Dermis microvascular lymphatic vessel endothelial cell (primary cell): Measurements from ENCODE around the gene ERC2. TPM values are rescaled to one million over a fixed set of nuclear protein-coding genes. Genes with fewer than 3 reads are reported as not detected.
A peak's percentile ranks its signal among the peaks of the same experiment; 100 is the strongest.

ENCODE experiments used
- DNase-seq, 2 donors: peaks; one replicate each; pipeline versions ENCODE4 v3.0.0 to v3.0.0-alpha.2; 2010; ENCODE audit warnings: low read depth in 2 of 2
- total RNA-seq: library from RNA; depleted of rRNA; stranded (reverse); fragments of >200 nt; gene quantifications from 2 replicates; pipeline ENCODE4 v1.2.1, GENCODE V29; 2014

Gene ERC2
- total RNA-seq, 1 donor from 2014 or later, result 1.5 TPM

DNA sequence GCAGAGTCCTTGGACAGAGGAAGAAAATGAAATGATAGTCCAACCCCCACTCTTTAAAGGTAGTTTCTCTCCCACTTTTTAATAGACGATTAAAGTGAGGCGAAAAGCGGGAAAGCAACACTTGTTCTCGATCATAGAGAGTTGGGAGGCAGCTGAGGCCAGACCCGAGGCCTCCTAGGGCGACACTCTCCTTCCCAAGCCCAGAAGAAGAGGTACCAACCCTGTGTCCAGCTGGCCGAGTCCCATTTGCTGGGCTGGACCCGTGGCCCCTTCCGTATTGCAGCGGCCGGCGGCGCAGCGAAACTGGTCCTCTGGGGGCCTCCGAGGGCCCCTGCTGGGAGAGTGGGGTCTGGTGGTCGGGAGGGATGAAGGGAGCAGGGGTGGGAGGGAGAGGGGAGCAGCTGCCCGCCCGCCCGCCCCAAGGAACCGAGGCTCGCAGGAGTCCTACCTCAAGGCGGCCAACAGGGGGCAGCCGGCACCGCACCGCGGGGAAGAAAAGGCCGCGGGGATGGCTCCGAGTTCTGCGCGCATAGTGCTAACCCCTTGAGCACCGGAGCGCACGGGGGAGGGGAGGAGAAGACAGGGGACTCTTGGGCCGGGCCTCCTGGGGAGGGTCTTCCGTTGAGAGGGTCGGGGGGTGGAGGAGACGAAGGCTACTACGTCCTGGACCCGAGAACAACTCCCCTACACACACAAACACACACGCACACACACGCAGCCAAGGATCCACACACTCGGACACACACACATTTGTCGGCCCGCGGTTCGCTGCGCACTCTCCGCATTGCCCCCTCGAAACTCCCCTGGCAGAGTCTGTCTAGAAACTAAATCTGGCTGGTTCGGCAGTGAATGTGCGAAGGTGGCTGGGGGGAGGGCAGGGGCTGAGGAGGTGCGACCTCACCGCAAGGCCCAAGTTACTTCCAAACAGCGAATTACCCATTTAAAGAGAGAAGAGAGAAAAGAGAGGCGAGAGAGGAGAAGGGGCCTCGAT, 983.2 kb downstream of the ERC2 start:
- DNase-seq, result peak; percentile 32 to 58

DNA sequence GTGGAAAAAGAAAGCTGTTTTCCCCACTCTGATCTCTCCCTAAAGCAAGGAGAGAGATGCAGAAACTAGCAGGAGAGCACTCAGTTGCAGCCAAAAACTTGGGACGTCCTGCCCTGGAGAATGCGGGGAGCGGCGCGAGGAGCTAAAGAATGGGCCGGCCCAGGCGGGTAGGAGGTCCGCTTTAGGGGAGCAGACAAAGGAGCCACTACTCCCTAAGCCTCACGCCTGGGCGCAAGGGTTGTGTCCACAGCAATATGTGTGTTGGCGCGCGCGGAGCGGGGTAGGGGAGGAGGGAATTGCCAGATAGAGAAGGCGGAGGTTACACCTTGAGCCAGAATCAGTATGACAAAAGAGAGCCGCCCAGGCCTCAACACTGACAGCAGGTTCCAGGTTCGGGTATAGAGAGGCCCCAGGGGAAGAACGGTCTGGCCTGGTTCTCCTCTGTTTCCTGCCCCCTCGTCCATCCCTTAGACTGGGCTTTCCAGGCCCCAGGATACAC, 984.0 kb downstream of the ERC2 start:
- DNase-seq, result no peak

DNA sequence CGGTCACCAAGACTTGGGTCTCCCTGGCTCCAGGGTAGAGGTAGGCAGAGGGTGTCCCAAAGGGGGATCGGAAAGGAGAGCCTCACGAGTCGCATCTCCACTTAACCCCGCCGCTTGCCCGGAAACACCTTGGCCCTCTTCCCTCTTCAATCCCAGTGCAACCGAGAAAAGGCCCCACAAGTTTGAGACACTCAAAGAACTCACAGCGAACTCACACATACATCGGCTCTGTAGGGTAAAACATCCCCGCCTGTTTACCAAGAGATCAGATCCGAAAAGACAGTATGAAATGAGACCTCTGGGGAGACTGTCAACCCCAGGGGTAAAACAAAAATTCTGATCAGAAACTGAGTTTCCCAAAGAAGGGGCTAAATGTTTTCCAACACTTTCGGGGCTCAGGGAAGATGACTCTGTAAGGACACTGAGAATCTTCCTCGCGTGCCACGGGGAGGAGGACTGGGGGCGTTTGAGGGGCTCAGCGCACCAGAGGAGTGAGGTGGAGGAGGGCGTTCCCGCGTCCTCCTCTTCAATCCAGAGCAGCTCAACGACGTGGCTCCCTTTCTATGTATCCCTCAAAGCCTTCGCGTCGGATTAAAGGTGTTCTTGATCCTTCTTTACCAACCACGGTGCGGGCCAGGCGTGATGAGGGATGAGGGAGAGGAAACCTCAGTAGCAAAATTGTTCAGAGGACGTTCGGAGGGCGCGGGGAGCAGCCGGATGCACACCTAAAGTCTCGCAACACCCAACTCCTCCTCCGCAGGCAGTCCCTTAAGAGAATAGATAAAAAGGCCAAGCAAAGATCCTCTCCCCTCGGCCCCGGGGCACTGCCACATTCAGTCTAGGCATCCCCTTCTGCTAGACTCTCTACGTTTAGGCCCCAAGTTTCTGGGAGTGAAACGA, 984.8 kb downstream of the ERC2 start:
- no peak for DNase-seq

DNA sequence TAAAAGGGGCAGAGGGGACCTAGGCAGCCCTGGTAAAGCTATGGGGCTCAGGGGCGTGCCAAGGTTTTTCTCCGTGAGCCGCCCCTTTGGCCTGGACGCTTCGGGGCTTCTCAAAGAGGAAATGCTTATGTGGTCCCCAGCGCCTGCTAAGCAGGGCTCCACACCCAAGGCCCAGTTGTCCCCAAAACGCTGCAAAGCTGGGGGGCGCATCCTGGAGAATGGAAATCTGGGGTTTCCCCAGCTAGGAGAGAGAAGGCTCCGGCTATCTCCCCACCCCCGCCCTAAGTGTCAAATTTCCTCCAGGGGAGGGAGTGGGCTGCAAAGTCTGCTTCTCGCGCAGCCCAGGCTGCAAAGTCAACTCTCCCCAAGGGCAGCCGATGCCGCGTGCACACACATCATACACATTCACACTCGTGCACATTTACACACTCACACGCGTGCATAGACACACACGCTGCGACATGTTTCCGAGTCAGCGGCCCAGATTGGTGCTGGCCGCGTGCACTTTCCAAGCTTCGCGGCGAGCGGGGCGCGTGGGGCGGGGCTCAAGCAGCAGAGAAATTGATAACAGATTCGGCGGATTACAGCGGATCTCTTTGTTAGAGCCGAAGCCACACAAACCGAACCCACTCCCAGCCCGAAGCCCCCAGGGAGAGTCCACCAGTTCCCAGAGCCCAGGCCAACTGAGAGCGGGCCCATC, 985.6 kb downstream of the ERC2 start:
- no peak for DNase-seq

DNA sequence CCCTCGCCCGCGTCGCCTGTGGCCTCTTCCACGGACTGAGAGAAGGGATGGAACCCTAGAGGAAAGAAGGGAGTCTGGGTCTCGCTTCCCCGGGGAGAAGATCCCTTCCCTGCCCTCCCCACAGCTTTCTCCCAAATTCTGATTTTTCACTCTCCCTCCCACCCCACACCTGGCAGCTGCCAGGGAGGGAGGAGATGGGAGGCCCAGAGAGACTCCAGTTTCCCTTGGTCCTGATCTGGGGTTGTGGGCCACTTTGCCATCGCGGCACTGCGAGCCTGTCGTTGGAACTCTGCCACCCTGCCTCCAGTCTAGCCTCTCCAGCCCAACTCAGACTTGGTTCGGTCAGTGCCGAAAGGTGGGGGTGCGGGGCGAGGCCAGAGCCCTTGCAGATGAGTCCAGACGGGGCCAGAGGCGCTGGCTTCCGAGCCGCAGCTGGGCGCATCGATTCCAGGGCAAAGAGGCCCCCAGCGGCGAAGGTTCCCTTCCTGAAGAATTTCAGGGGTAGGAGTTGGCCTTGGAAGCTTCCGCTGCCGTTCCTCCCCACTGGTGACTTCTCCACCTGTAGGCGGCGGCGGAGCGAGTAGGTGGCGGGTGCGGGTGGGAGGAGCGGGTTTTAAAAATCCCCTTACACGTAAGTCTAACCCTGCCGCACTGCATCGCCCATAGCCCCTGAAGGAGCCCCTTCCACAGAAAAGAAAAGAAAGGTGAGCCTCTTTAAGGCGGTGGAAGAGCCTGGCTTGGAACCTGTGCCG, 986.3 kb downstream of the ERC2 start:
- DNase-seq, result no peak

DNA sequence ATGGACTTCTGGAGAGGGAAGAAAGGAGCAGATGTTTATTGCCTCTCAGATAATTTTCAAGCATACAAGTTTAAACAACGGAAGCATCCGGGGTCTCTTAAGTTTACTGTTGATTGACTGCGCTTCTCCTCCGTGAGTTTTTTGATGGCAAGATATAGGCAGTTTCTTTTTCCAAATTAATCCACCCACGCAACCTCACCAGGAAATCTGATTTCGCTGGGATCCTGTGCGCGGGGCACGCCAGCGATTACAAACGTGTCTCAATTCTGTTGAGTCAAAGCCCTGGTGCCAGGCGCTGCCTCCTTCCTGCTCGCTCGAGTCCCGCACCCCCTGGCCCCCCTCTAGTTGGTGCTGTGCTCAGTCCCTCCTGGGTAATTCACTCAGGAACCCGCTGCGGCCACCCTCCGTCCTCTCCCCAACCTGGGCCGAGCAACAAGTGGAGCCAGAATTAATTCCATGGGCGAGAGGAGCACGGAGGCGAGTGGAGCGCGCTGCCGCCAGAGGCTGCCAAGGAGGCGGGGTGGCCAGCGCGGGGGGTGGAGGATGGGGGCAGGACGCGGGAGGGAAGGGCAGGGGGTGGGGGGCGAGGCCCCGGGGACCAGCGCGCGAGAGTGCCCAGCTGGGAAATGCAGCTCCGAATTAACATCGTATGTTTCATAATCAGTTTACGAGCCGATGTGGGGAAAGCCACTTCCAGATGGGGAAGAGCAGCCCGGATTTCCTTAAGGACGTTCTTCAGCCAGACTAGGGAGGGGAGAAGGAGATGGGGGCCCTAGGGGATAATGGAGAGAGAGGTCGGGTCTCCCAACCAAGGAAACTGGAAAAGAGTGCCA, 987.1 kb downstream of the ERC2 start:
- no peak for DNase-seq

DNA sequence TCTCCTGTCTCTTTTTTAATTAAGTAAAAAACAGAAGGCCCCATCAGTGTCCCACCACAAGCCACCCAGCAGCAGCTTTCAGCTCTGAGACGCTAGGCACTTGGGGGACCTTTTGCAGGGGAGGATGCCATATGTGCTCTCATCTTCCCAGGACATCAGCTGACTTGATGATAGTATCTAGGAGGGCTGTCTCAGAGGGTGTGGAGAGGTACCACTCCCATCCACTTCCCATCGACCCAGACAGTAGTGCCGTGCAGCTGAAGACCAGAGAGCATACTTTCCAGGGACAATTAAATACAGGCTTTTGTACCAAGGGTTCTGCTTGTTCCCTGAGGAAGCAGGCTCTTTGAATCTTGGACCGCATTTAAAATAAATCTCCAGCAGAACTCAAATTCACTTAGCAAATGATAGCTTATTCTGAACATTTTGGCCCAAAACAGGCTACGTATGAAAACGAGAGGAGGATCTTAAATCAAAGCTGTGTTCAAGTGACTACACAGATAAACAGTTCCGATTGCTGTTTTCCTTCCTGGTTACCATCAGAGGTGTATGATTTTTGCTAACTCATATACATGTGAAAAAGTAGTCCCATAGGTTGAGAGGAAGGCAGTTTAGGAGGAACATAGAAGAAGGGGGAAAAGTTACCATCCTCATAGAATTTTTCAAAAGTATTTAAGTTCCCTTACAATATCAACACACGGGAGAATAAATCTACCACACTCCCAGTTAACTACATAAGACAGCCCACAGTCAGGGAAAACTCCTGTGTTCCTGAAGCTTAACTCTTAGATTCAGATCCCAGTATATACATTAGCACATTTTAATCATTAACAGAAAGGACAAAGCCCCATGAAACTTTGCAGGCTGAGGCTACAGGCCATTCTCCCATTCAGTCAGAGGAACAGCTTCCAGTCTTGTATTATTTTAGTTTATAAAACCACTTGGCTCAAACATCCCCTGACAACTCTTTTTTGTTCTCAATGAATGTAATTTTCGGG, 990.7 kb downstream of the ERC2 start:
- no peak for DNase-seq

DNA sequence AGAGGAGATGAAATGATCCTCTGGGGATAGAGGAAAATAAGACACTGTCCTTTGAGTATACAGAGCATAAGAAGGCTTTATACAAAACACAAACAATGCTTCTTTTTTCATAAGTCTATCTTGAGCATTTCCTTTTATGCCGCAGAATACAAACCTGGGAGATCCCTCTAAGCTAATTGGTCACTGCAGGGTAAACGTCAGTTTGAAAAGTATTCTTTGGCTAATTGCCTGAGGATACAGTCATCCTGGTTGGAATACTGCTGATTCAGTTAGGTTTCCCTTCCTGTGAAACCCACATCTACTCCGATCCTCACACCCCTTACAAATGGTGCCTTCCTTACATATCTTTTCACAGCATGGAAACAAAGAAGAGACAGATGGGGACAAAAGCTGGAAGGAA, 991.8 kb downstream of the ERC2 start:
- DNase-seq, result no peak

DNA sequence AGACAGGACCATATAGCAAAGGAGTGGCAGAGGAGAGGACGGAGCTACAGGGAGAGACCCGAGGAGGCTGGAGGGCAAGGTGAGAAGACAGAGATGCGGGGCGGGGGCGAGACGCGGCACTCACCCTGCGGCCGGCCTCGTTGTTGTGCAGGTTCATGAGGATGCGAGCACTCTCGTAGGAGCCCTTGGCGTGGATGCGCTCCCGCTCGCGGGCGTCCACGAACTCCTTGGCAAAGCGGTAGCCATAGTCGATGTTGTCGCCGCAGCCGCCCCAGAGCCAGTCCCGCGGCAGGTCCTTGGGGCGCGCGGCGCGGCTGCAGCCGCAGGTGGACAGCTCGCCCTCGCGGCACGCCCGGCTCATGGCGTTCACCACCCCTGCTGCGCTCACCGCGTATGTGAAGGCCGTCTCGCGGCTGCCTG, 994.0 kb downstream of the ERC2 start:
- no peak for DNase-seq

DNA sequence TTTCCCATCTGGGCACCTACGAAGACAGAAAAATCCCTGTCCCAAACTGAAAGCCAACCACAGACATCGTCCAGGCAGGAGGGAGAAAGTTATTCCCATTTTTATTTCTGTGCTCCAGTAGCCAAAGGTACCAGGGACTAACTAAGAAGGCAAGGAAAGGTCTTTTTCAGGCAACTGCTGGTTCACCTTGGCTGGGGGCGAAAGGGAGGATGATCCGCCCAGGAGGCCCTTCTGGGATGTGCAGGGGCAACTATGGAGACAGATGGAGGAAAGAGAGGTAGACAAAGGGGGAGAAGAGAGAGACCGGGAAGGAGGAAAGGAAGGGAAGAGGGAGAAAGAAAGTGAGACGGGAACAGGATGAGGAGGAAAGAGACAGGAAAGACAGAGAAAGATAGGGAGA, 994.5 kb downstream of the ERC2 start:
- no peak for DNase-seq

DNA sequence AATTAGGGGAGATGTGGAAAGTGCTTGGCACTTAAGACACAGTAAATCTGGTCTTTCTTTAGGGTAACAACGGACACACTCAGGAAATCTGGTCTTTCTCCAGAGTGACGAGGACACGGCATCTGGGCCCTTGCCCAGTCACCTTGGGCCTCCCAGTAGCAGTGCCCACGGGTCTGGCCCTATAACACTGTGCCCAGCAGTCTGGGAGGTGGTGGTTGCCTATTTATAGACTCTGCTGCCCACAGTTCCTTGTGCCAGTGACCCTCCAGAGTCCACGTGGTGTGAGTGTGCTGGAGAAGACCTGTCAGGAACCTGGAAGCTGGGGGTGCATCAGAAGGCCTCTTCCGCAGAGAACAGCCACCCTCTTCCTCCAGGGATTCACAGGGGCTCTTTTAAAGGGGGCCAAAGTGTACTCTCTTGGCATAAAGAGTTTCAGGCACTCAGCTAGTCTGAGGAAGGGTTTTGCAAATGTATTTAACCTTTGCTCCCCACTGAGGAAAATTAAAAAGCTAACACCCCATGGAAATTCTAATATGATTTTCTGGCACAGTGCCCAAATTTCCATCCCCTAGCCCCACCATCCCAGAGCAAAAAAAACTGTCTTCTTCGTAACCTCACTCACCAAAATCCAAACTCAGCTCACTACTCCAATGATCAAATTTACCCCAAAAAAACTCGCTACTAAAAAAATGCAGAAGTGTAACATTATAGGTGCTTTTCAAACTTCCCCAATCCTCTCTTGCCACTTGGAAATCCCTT, 996.6 kb downstream of the ERC2 start:
- no peak for DNase-seq

DNA sequence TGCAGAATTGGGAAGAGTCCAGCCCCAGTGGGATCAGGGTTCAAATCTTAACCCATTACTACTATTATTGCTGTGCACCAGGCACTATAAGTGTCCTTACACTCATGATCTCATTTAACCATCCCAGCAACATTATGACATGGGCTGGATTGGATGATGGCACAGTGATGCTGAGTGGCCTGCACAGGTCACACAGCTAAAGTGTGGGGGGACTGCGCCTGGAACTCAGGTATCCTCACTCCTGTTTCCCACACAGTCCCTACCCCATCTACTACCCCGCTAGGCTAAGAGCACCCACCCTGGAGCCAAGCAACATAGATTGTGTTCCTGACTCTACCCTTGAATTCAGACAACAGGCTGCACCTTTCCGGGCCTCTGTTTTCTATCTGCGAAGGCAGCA, 997.2 kb downstream of the ERC2 start:
- DNase-seq, result no peak

DNA sequence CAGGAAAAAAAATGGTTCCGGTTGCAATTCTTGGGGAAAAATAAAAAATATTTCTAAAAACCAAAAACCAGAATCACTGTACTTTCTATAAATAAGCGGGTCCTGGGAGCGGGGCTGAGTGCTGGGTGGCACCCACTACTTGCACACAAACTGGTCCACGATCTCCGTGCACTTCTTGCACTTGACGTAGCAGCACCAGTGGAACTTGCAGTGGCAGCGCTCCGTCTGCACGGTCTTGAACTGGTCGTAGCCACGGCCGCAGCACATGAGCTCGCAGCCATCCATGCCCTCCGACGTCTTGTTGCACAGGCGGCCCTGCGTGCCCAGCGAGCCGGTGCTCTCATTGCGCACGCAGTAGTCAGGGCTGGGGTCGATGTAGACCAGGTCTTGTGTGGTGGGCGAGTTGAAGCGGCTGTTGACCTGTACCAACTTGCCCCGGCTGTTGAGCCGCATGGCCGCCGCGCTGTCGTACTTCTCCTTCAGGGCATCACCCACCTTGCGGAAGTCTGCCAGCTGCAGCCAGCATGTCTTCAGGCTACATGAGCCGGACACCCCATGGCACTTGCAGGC, 998.2 kb downstream of the ERC2 start:
- DNase-seq, result no peak

DNA sequence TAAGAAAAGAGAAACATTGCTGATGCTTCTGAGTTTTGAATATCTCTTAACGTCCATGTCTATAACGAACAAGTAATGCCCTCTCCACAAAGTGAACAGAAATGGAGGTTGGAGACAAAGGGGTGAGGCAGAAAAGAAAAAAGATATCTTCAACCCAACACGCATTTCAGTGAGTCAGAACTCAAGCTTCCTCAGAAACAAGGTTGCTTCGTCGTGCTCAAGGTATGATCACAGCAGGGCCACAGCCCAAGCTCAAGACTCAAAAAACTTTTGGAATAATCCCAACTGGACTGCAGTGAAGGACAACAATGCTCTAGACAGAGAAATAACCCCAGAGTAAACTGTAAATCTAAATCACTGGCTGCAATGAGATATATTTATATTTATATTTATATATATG, 1000.0 kb downstream of the ERC2 start:
- DNase-seq, result no peak

DNA sequence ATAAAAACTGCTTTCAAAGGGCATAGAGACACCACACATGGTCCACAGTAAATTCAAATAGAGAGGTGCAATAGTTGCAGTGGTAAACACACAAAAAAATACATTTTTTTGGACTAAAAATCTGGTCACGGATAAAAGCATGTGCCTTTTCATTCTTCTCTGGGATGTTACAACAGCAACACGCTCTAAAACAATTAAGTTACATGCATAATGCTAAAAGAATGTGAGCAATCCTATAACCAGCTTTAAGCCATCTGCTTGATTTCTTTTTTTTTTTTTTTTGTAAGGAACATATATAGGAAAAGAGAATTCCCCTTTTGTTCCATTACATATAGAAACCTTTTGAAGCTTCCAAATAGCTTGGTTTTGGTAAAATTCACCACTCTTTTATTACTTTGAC, 1001.2 kb downstream of the ERC2 start:
- no peak for DNase-seq

DNA sequence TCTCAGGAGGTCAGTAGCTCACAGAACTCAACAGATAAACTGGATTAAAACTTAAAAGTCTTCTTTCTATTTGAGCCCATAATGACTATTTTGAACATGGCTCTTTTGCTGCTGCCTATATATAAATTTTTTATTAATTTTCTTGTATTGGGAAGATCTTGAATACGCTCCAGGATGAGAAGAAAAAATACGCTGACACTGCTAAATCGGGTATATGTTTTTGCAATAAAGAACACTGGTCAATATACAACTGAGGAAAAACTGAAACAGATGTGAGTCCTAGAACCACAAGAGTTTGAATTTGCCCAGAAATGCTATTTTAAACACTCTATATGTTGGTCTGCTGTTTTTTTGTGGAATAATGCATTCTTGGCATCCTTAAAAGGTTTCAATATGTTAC, 1001.7 kb downstream of the ERC2 start:
- no peak for DNase-seq

DNA sequence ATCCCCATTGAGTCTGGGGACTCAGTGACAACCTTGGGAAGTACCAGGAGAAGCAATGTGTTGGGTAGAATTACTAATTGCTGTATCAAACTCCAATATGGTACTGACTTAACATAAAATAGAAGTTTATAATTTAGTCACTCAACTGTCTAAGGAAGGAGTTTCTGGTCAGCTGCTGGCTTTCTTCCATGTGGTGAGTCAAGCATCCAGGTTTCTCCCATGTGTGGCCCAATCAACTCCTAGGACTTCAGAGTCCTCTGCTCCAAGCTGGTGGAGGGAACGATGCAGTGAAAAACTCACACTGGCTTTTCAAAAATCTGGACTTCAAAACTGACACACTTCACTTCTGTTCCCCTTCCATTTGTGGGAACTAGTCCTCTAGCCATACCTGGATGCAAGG, 1006.4 kb downstream of the ERC2 start:
- no peak for DNase-seq

DNA sequence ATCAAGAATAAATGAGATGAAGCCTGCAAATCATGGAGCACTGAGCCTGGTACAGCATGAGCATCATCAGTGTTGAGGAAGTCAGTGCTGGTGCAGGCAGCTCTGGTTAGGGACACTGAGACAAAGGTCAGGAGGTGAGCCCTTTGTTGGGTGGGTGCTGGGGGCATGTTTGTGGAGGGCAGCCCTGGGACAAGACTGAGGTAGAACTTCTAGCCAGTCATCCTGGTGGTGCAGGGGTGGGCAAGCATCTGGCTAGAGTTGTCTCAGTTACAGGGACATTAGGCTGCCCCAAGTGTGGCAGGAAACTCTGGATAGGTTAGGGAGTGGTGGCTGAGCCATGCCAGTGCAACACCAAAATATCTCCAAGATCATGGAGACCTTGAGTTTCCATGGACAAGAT, 1008.4 kb downstream of the ERC2 start:
- no peak for DNase-seq
